Effector memory CD8-positive, alpha-beta T cell (primary cell): ENCODE results near the gene STAT6.
"Not testable (repeated sequence)": the region's sequence is repeated elsewhere in the genome, so short reads cannot be mapped to it uniquely, and the experiment has no call there.

Experiments used
- ATAC-seq: fragments of 150-1000 bp; cut with Tn5 transposase; replicated peaks from 2 replicates; pipeline ENCODE4 v1.10.0; 2021; ENCODE audit warnings: mild to moderate bottlenecking, moderate library complexity
- DNase-seq, 3 experiments: peaks; one replicate each; pipeline ENCODE4 v3.0.0; 2021
- H3K27ac Mint-ChIP-seq, 2 donors: one replicate each; pipeline ENCODE4 v1.8.0; 2022; ENCODE audit warnings: mild to moderate bottlenecking in 2 of 2, mixed read lengths in 2 of 2, moderate library complexity in 2 of 2
- H3K27me3 Mint-ChIP-seq, 2 donors: one replicate each; pipeline ENCODE4 v1.8.0; 2022; ENCODE audit warnings: mixed read lengths in 2 of 2
- H3K36me3 Mint-ChIP-seq: one replicate; pipeline ENCODE4 v1.8.0; 2022; ENCODE audit warnings: mild to moderate bottlenecking, moderate library complexity, mixed read lengths; ENCODE audit not compliant: insufficient read depth
- H3K4me1 Mint-ChIP-seq, 2 donors: one replicate each; pipeline ENCODE4 v1.8.0; 2022; ENCODE audit warnings: low read depth in 2 of 2, mixed read lengths in 2 of 2
- H3K4me3 Mint-ChIP-seq, 2 donors: one replicate each; pipeline ENCODE4 v1.8.0; 2022; ENCODE audit warnings: mild to moderate bottlenecking in 2 of 2, mixed read lengths in 2 of 2, moderate library complexity in 2 of 2
- H3K9me3 Mint-ChIP-seq, 2 donors: one replicate each; pipeline ENCODE4 v1.8.0; 2022; ENCODE audit warnings: mixed read lengths in 2 of 2

STAT6 gene

GRCh38 chr12:57072661-57073060, 38.5 kb downstream of the STAT6 start:
- no peak for ATAC-seq
- Mint-ChIP-seq H3K4me1 (peaks cover 7 to 8% of the 10 kb centered on the region in 2 donors), H3K36me3 (peaks cover 19% of the 10 kb centered on the region), H3K27me3 (no peaks in the 10 kb centered on the region), H3K9me3 (no peaks in the 10 kb centered on the region), H3K27ac (no peak overlapping the region), H3K4me3 (no peak overlapping the region)
- DNase-seq: no peak

- ATAC-seq (peak; percentile 100), DNase-seq (peak; percentile 57 to 66 (median 61))
- no peaks in the 10 kb centered on the region for H3K27me3 Mint-ChIP-seq
- H3K4me3 Mint-ChIP-seq: no peak overlapping the region
- peak overlapping the region; percentile 78 to 92 for H3K27ac Mint-ChIP-seq
- H3K4me1 Mint-ChIP-seq: peaks cover 7 to 9% of the 10 kb centered on the region in 2 donors
- H3K36me3 Mint-ChIP-seq: peaks cover 18% of the 10 kb centered on the region
- no peaks in the 10 kb centered on the region for H3K9me3 Mint-ChIP-seq
These were observed 41.6 kb downstream of the STAT6 start for GRCh38 chr12:57069523-57069922.

GRCh38 chr12:57066245-57066644, 44.9 kb downstream of the STAT6 start:
- Mint-ChIP-seq H3K36me3 (peaks cover 14% of the 10 kb centered on the region), H3K4me3 (no peak overlapping the region), H3K27me3 (no peaks in the 10 kb centered on the region), H3K27ac (peak overlapping the region; percentile 95 to 98), H3K4me1 (peaks cover 11 to 18% of the 10 kb centered on the region in 2 donors), H3K9me3 (no peaks in the 10 kb centered on the region)
- ATAC-seq (no peak), DNase-seq (no peak)

GRCh38 chr12:57063991-57064685, 47.0 kb downstream of the STAT6 start:
- Mint-ChIP-seq H3K27ac (peak overlapping the region; percentile 95 to 98), H3K4me1 (peaks cover 5 to 10% of the 10 kb centered on the region in 2 donors), H3K4me3 (peak overlapping the region; percentile 70 to 83), H3K9me3 (no peaks in the 10 kb centered on the region), H3K36me3 (peaks cover 7% of the 10 kb centered on the region), H3K27me3 (no peaks in the 10 kb centered on the region)
- ATAC-seq (peak; percentile 99), DNase-seq (peak; percentile 44 to 54 (median 46))

- DNase-seq (no peak), ATAC-seq (no peak)
- Mint-ChIP-seq H3K27ac (no peak overlapping the region), H3K27me3 (no peaks in the 10 kb centered on the region), H3K9me3 (no peaks in the 10 kb centered on the region), H3K4me1 (no peaks in the 10 kb centered on the region), H3K4me3 (no peak overlapping the region), H3K36me3 (peaks cover 6% of the 10 kb centered on the region)
These were observed 52.7 kb downstream of the STAT6 start for GRCh38 chr12:57058454-57058853.

- H3K27me3 Mint-ChIP-seq: no peaks in the 10 kb centered on the region
- no peaks in the 10 kb centered on the region for H3K4me1 Mint-ChIP-seq
- no peak overlapping the region for H3K27ac Mint-ChIP-seq
- no peak for ATAC-seq
- DNase-seq: no peak
- no peaks in the 10 kb centered on the region for H3K9me3 Mint-ChIP-seq
- H3K4me3 Mint-ChIP-seq: no peak overlapping the region
- H3K36me3 Mint-ChIP-seq: peaks cover 3% of the 10 kb centered on the region
These were observed 54.0 kb downstream of the STAT6 start for GRCh38 chr12:57057067-57057751.

GRCh38 chr12:57055824-57056223, 55.3 kb downstream of the STAT6 start:
- ATAC-seq (no peak), DNase-seq (no peak)
- Mint-ChIP-seq H3K4me1 (peaks cover 4 to 5% of the 10 kb centered on the region in 2 donors), H3K9me3 (no peaks in the 10 kb centered on the region), H3K27me3 (no peaks in the 10 kb centered on the region), H3K4me3 (no peak overlapping the region), H3K36me3 (peaks cover 3% of the 10 kb centered on the region), H3K27ac (no peak overlapping the region)

- not testable (repeated sequence) for H3K27ac Mint-ChIP-seq, H3K36me3 Mint-ChIP-seq, DNase-seq, ATAC-seq, H3K4me3 Mint-ChIP-seq, H3K27me3 Mint-ChIP-seq, H3K9me3 Mint-ChIP-seq, H3K4me1 Mint-ChIP-seq
These were observed 57.3 kb downstream of the STAT6 start for GRCh38 chr12:57053901-57054300.

GRCh38 chr12:57053146-57053545, 58.0 kb downstream of the STAT6 start:
- not testable (repeated sequence) for H3K36me3 Mint-ChIP-seq, H3K4me3 Mint-ChIP-seq, H3K27me3 Mint-ChIP-seq, H3K9me3 Mint-ChIP-seq, DNase-seq, ATAC-seq, H3K27ac Mint-ChIP-seq, H3K4me1 Mint-ChIP-seq

GRCh38 chr12:57051011-57051410, 60.2 kb downstream of the STAT6 start:
- Mint-ChIP-seq H3K36me3 (no peaks in the 10 kb centered on the region), H3K9me3 (no peaks in the 10 kb centered on the region), H3K4me1 (peaks cover 26 to 29% of the 10 kb centered on the region in 2 donors), H3K27me3 (no peaks in the 10 kb centered on the region), H3K4me3 (no peak overlapping the region), H3K27ac (no peak overlapping the region)
- DNase-seq (no peak), ATAC-seq (no peak)

GRCh38 chr12:57049890-57050289, 61.3 kb downstream of the STAT6 start, which contains the start of gene MYO1A:
Gene MYO1A (minus strand): TSS chr12:57050129. CDS start chr12:57048323, 1,806 bp downstream.
- no peak for DNase-seq
- Mint-ChIP-seq H3K36me3 (no peaks in the 10 kb centered on the region), H3K4me3 (no peak within 1 kb of the TSS), H3K9me3 (no peaks in the 10 kb centered on the region), H3K27ac (peak within 1 kb of the TSS in 1 of 2 donors; percentile 76), H3K27me3 (no peaks in the 10 kb centered on the region), H3K4me1 (peaks cover 29 to 31% of the 10 kb centered on the region in 2 donors)
- ATAC-seq: no peak

GRCh38 chr12:57049119-57049446, 62.1 kb downstream of the STAT6 start:
- Mint-ChIP-seq H3K9me3 (no peaks in the 10 kb centered on the region), H3K4me3 (no peak overlapping the region), H3K4me1 (peaks cover 29 to 31% of the 10 kb centered on the region in 2 donors), H3K27ac (peak overlapping the region in 1 of 2 donors; percentile 76), H3K36me3 (no peaks in the 10 kb centered on the region), H3K27me3 (peaks cover 0 to 1% of the 10 kb centered on the region in 2 donors)
- DNase-seq (no peak), ATAC-seq (no peak)

- peak overlapping the region in 1 of 2 donors; percentile 76 for H3K27ac Mint-ChIP-seq
- H3K9me3 Mint-ChIP-seq: no peaks in the 10 kb centered on the region
These were observed 62.6 kb downstream of the STAT6 start for GRCh38 chr12:57048423-57049118.

More at GRCh38 chr12:57048423-57049118, 62.6 kb downstream of the STAT6 start:
- Mint-ChIP-seq H3K36me3 (no peaks in the 10 kb centered on the region), H3K4me3 (no peak overlapping the region), H3K4me1 (peaks cover 29 to 31% of the 10 kb centered on the region in 2 donors), H3K27me3 (peaks cover 0 to 6% of the 10 kb centered on the region in 2 donors)
- no peak for ATAC-seq
- no peak for DNase-seq
